Fibroblast of lung (primary cell): Measurements from ENCODE around the gene BMPR1B.

ENCODE experiments used
- EZH2 ChIP-seq: IDR thresholded peaks from 2 replicates; pipeline ENCODE4 v1.5.1; 2012; ENCODE audit warnings: low read length, control low read depth, mild to moderate bottlenecking; ENCODE audit errors: missing control alignments
- TF ChIP-seq, protein P1 (sequence below), 2 donors: IDR thresholded peaks in 1 of 2; conservative IDR thresholded peaks in 1 of 2; 1 replicate in 1 of 2; 2 replicates in 1 of 2; pipeline ENCODE4 v1.5.1; 2011 to 2012; ENCODE audit warnings: low read length in 2 of 2, control low read depth in 1 of 2, inconsistent platforms in 1 of 2, low read depth in 1 of 2, mild to moderate bottlenecking in 1 of 2

DNA sequence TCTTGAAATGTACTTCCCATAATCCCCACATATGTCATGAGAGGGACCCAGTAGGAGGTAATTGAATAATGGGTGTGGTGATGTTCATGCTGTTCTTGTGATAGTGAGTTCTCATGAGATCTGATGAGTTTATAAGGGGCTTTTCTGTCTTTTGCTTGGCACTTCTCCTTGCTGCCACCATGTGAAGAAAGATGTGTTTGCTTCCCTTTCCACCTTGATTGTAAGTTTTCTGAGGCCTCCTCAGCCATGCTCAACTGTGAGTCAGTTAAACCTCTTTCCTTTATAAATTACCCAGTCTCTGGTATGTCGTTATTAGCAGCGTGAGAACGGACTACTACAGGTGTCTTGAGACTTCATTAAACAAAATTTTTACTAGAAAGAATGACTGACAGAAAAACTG lies 323.2 kb downstream of the BMPR1B start:
- TF ChIP-seq, protein P1, sequence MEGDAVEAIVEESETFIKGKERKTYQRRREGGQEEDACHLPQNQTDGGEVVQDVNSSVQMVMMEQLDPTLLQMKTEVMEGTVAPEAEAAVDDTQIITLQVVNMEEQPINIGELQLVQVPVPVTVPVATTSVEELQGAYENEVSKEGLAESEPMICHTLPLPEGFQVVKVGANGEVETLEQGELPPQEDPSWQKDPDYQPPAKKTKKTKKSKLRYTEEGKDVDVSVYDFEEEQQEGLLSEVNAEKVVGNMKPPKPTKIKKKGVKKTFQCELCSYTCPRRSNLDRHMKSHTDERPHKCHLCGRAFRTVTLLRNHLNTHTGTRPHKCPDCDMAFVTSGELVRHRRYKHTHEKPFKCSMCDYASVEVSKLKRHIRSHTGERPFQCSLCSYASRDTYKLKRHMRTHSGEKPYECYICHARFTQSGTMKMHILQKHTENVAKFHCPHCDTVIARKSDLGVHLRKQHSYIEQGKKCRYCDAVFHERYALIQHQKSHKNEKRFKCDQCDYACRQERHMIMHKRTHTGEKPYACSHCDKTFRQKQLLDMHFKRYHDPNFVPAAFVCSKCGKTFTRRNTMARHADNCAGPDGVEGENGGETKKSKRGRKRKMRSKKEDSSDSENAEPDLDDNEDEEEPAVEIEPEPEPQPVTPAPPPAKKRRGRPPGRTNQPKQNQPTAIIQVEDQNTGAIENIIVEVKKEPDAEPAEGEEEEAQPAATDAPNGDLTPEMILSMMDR (conservative IDR thresholded peaks at IDR 0.05 in 1 of 2, IDR thresholded peaks at IDR 0.05 in 1 of 2; ENCODE audit: low read depth in 1 of 2, low read length in 2 of 2) = no peak
- no peak for TF ChIP-seq EZH2
